GM12878 (cell line): ENCODE measurements around the gene ZBED4.

Source experiments
- ATF3 ChIP-seq: IDR thresholded peaks from 2 replicates; pipeline ENCODE4 v1.6.1; 2011; ENCODE audit warnings: low read depth, mild to moderate bottlenecking, low read length, moderate library complexity, borderline replicate concordance; ENCODE audit errors: extremely low read depth
- HCFC1 ChIP-seq: fragments of 150-350 bp; IDR thresholded peaks from 2 replicates; pipeline ENCODE4 v1.6.1; 2014; ENCODE audit warnings: low read length
- HDGF ChIP-seq: fragments of 450-650 bp; IDR thresholded peaks from 2 replicates; pipeline ENCODE4 v1.6.1; 2016; ENCODE audit warnings: antibody characterized with exemption
- JUNB ChIP-seq: IDR thresholded peaks from 2 replicates; pipeline ENCODE4 v1.6.1; 2016; ENCODE audit warnings: antibody characterized with exemption, mild to moderate bottlenecking
- POLR2A ChIP-seq: IDR thresholded peaks from 2 replicates; pipeline ENCODE4 v1.6.1; 2011; ENCODE audit warnings: low read depth, mild to moderate bottlenecking, low read length
- RAD21 ChIP-seq: IDR thresholded peaks from 2 replicates; pipeline ENCODE4 v1.6.1; 2011; ENCODE audit warnings: mild to moderate bottlenecking, low read depth, low read length, moderate library complexity; ENCODE audit not compliant: insufficient read depth
- RAD51 ChIP-seq: fragments of 450-650 bp; IDR thresholded peaks from 2 replicates; pipeline ENCODE4 v1.6.1; 2016; ENCODE audit warnings: moderate library complexity, mild to moderate bottlenecking, inconsistent platforms
- TF ChIP-seq, protein P1 (sequence below), 3 experiments: IDR thresholded peaks in 2 of 3; conservative IDR thresholded peaks in 1 of 3; 2 replicates each; pipeline ENCODE4 v1.5.1; 2011; ENCODE audit warnings: low read depth in 3 of 3, low read length in 3 of 3, mild to moderate bottlenecking in 3 of 3, control low read depth in 2 of 3, moderate library complexity in 2 of 3, inconsistent platforms in 1 of 3, mixed read lengths in 1 of 3; ENCODE audit not compliant: control insufficient read depth in 2 of 3, insufficient read depth in 1 of 3; ENCODE audit errors: extremely low read depth in 1 of 3
- TF ChIP-seq, protein P2 (sequence below): IDR thresholded peaks from 2 replicates; pipeline ENCODE4 v1.6.1; 2011; ENCODE audit warnings: low read depth, low read length, improper control_type of control experiment, borderline replicate concordance

DNA sequence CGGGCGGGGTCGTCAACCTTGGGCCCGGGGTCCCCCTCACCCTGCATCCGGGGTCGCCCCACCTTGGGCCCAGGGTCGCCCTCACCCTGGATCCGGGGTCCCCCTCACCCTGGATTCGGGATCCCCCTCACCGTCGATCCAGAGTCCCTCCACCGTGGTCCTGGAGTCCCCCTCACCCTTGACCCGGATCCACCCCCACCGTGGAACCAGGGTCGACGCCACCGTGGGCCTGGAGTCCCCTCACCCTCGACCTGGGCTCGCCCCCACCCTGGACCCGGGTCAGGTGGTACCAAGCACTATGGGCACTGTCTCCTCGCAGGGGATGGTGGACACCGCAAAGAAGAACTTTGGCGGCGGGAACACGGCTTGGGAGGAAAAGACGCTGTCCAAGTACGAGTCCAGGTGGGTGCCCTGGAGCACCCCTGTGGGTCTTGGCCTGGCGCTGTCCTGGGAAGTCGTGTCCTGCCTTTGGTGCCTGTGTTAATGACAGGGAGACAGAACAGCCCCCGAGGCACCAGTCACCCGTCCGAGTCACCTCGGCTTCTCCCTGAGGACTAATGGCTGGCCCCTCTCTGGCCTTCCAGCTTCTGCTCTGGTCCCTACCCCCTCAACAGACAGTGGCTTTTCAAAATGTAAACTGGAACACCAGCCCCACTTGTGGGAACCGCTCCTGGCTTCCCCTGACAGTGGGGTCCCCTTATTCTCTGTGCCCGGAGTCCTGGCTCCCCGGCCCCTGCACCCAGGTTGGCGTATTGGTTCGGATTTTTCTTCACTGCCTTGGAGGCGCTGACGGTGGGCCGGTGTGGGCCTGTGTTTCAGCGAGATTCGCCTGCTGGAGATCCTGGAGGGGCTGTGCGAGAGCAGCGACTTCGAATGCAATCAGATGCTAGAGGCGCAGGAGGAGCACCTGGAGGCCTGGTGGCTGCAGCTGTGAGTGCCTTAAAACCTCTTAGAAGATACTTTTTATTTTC lies 65.6 kb downstream of the ZBED4 start:
- TF ChIP-seq RAD21 (no peak), RAD51 (no peak), JUNB (no peak), HDGF (no peak), POLR2A (no peak), HCFC1 (no peak), ATF3 (no peak)
- TF ChIP-seq, protein P1, sequence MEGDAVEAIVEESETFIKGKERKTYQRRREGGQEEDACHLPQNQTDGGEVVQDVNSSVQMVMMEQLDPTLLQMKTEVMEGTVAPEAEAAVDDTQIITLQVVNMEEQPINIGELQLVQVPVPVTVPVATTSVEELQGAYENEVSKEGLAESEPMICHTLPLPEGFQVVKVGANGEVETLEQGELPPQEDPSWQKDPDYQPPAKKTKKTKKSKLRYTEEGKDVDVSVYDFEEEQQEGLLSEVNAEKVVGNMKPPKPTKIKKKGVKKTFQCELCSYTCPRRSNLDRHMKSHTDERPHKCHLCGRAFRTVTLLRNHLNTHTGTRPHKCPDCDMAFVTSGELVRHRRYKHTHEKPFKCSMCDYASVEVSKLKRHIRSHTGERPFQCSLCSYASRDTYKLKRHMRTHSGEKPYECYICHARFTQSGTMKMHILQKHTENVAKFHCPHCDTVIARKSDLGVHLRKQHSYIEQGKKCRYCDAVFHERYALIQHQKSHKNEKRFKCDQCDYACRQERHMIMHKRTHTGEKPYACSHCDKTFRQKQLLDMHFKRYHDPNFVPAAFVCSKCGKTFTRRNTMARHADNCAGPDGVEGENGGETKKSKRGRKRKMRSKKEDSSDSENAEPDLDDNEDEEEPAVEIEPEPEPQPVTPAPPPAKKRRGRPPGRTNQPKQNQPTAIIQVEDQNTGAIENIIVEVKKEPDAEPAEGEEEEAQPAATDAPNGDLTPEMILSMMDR (IDR thresholded peaks at IDR 0.05 in 2 of 3, conservative IDR thresholded peaks at IDR 0.05 in 1 of 3; ENCODE audit: control insufficient read depth in 2 of 3, extremely low read depth in 1 of 3, insufficient read depth in 1 of 3, low read depth in 3 of 3, low read length in 3 of 3), result no peak
- TF ChIP-seq, protein P2, sequence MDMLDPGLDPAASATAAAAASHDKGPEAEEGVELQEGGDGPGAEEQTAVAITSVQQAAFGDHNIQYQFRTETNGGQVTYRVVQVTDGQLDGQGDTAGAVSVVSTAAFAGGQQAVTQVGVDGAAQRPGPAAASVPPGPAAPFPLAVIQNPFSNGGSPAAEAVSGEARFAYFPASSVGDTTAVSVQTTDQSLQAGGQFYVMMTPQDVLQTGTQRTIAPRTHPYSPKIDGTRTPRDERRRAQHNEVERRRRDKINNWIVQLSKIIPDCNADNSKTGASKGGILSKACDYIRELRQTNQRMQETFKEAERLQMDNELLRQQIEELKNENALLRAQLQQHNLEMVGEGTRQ, result no peak
